Measurements from ENCODE around the gene RUBCNL.

Gene RUBCNL

GRCh38 chr13:46401432-46401831, 14.4 kb upstream of the RUBCNL start:
- no peak for DNase-seq (ENCODE audit: low read depth)
- H3K4me3 ChIP-seq (ENCODE audit: low read depth, low read length): no peak overlapping the region
- TF ChIP-seq, protein P1, sequence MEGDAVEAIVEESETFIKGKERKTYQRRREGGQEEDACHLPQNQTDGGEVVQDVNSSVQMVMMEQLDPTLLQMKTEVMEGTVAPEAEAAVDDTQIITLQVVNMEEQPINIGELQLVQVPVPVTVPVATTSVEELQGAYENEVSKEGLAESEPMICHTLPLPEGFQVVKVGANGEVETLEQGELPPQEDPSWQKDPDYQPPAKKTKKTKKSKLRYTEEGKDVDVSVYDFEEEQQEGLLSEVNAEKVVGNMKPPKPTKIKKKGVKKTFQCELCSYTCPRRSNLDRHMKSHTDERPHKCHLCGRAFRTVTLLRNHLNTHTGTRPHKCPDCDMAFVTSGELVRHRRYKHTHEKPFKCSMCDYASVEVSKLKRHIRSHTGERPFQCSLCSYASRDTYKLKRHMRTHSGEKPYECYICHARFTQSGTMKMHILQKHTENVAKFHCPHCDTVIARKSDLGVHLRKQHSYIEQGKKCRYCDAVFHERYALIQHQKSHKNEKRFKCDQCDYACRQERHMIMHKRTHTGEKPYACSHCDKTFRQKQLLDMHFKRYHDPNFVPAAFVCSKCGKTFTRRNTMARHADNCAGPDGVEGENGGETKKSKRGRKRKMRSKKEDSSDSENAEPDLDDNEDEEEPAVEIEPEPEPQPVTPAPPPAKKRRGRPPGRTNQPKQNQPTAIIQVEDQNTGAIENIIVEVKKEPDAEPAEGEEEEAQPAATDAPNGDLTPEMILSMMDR (conservative IDR thresholded peaks at IDR 0.05; ENCODE audit: low read depth, low read length): no peak

- DNase-seq (ENCODE audit: low read depth): no peak
- TF ChIP-seq, protein P1 (conservative IDR thresholded peaks at IDR 0.05; ENCODE audit: low read depth, low read length): no peak
Measured at GRCh38 chr13:46396341-46396740, 9.3 kb upstream of the RUBCNL start.

DNA sequence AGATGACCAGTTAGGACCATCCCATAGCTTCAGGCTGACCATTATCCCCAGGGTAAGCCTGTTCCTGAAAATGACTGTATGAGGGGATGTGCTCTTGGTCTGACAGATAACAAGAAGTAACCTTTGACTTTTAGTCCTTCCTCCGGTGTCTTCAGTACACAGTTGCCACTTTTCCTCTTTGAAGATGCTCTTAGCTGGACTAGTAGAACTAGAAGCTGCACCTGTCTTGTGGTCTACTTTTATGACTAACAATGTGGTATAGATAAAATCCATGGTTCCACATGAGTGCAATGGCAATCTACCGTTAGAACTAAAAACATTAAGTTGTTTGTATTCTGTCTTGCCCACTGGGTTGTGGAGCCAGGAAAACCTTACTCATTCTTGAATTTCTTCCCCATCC, 5.9 kb upstream of the RUBCNL start:
- no peak overlapping the region for H3K4me3 ChIP-seq (ENCODE audit: low read depth, low read length)
- DNase-seq (ENCODE audit: low read depth): no peak
- TF ChIP-seq, protein P1 (conservative IDR thresholded peaks at IDR 0.05; ENCODE audit: low read depth, low read length): no peak

More at GRCh38 chr13:46396341-46396740, 9.3 kb upstream of the RUBCNL start:
- H3K4me3 ChIP-seq (ENCODE audit: low read depth, low read length): no peak overlapping the region

DNA sequence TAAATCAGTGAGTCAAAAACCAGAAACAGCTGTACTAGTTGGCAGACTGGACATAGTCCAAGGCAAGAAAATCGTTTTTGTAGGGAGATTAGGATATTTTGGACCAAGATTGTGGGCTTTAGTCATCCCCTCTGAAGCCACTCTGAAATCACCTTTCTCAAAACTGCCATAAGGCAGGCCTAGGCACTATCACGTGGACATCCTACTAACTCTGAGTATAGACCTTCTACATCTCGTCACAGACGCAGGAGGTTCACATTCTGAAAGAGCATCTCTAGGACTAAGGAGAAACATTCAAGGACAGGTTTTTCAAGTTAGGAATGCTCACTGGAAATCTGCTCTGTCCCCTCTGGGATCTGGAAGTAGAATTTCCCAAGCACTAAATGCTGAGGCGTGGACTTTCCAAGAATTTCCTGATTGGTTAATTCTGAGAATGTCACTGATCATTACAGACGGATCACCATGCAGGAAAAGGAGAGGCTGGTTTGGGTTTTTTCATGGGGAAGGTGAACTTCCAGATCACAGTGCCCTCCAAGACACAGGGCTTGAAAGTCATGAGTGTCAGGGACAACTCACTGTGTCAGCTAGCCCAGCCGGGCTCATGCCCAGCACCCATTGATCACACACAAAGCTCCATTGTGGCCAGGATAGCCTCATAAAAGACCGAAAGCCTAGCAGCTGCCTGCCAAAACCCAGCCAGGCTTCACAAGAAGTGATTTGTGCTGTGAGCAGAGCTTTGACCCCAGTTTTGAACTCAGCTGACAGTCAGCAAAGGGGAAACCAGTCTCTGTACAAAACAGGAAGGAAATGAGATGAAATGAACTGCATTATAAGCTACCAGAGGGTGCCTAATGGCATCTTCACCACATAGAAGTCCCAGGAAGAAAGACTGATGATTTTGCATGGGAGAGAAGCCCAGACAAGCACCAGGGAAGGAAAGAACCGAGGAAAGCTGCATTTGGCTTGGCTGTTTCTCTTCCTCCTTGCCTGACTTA, 2.7 kb upstream of the RUBCNL start:
- TF ChIP-seq, protein P1 (conservative IDR thresholded peaks at IDR 0.05; ENCODE audit: low read depth, low read length): no peak
- DNase-seq (ENCODE audit: low read depth): no peak
- H3K4me3 ChIP-seq (ENCODE audit: low read depth, low read length): no peak overlapping the region

- no peak overlapping the region for H3K4me3 ChIP-seq (ENCODE audit: low read depth, low read length)
- DNase-seq (ENCODE audit: low read depth): no peak
- TF ChIP-seq, protein P1 (conservative IDR thresholded peaks at IDR 0.05; ENCODE audit: low read depth, low read length): no peak
Measured at GRCh38 chr13:46388846-46389245, 1.8 kb upstream of the RUBCNL start.

DNA sequence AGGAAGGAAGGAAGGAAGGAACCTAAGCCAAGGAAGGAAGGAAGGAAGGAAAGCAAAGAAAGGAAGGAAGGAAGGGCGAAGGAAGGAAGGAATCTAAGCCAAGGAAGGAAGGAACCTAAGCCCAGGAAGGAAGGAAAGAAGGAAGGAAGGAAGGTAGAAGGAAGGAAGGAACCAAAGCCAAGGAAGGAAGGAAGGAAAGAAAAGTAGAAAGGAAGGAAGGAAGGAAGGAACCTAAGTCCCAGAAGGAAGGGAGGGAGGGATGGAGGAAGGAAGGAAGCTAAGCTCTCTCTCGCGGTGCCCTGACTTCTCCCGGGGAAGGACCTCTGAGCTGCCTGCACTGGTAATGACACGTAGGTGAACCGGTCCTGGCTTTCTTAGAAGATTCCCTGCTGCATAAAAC, 1.3 kb upstream of the RUBCNL start:
- TF ChIP-seq, protein P1 (conservative IDR thresholded peaks at IDR 0.05; ENCODE audit: low read depth, low read length): no peak
- no peak overlapping the region for H3K4me3 ChIP-seq (ENCODE audit: low read depth, low read length)
- no peak for DNase-seq (ENCODE audit: low read depth)

Data from choroid plexus epithelial cell (primary cell).